Measurements from ENCODE around the gene COX10. TPM values are rescaled to one million over a fixed set of nuclear protein-coding genes. Genes with fewer than 3 reads are reported as not detected.
"Not testable (repeated sequence)": the region's sequence is repeated elsewhere in the genome, so short reads cannot be mapped to it uniquely, and the experiment has no call there.

The COX10 gene
- total RNA-seq, 2 experiments from 2014 or later, result 21.1 to 24.9 TPM

DNA sequence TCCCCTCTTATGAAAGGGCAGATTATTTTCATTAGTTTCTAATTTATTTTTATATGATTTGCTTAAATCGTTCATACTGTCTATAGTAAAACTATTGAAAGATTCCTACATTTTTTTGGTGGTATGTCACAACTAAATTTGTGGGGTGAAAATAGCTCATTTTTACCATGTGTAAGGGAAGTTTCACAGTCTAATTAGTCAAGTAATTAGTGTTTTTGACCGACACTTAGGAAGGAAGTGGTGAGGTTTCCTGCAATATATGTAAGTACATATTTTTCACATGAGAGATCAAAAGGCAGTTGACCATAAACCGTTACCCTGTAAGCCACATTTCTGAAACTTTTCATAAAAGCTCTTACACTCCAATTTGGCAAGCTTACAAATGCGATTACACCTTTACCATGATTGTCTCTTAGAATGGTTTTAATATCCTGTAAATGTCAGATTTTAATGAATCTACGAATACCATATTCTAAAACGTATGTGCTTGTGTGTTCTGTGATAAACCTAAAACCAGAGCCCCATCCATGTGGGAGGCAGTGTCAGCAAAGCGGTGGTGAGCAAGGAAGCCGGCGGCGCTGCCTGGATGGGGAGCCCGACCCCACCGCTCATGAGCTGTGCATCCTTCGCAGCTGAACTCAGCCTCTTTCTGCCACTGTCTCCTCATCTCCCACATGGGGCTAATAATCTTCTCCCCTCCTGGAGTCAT lies 123.5 kb downstream of the COX10 start:
- H2AFZ ChIP-seq (ENCODE audit: low read length); H3K79me2 ChIP-seq (ENCODE audit: insufficient read depth, low read depth, low read length); CTCF ChIA-PET (ENCODE audit: unreplicated experiment); POLR2A ChIA-PET; H3K9me2 ChIP-seq (ENCODE audit: insufficient read depth, low read length); DNase-seq (ENCODE audit: low spot score); H3K9me3 ChIP-seq (ENCODE audit: low read length); intact Hi-C loops (cut with micrococcal nuclease; ENCODE audit: unreplicated experiment): not testable (repeated sequence)
- peak overlapping the region; percentile 44 for H3K4me3 ChIP-seq (ENCODE audit: low read depth, low read length, poor library complexity, severe bottlenecking)
- peaks cover 21% of the 10 kb centered on the region for H4K20me1 ChIP-seq (ENCODE audit: insufficient read depth, low read length)
- BruUV-seq (replicated peaks), result TSS peak; percentile 9
- peaks cover 18% of the 10 kb centered on the region for H3K36me3 ChIP-seq (ENCODE audit: insufficient read depth, low read length)
- peak overlapping the region; percentile 75 for H3K4me2 ChIP-seq (ENCODE audit: low read length)
- peaks cover 56% of the 10 kb centered on the region for H3K4me1 ChIP-seq (ENCODE audit: insufficient read depth, low read length, poor library complexity, severe bottlenecking)
- H3K27ac ChIP-seq (ENCODE audit: low read depth, low read length, poor library complexity, severe bottlenecking), result peak overlapping the region; percentile 50

DNA sequence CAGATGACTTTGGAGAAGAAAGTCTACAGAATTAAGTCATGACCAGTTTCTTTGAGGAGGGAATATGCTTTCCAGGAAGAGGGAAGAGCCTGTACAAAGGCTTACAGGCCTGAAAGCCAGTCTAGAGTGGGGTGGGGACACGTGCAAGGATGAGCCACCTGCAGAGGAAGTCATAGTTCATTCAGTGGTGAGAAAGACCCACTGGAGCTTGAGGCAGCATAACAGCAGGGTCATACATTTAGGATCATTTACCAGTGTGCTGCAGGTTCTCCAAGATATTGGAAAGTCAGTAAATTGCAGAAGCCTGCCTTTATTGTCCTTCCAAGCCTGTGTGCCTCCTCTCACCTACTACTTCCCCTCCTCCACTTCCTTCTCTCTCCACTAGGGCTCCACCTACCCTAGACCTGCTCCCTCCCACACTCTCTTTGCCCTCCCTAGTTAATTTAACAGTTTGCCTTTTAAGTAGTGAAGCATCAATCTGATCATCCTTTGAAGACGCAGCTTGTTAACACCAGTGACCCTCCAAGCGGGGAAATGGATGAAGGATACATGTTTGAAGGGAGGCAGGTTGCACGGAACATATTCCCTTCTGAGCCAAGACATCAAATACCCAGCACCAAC lies 127.2 kb downstream of the COX10 start:
- H3K36me3 ChIP-seq (ENCODE audit: insufficient read depth, low read length), result peaks cover 32% of the 10 kb centered on the region
- no peak overlapping the region for H3K4me3 ChIP-seq (ENCODE audit: low read depth, low read length, poor library complexity, severe bottlenecking)
- peaks cover 29% of the 10 kb centered on the region for H4K20me1 ChIP-seq (ENCODE audit: insufficient read depth, low read length)
- no TSS peak for BruUV-seq (replicated peaks)
- POLR2A ChIA-PET, result no interaction called here
- peaks cover 43% of the 10 kb centered on the region for H3K4me1 ChIP-seq (ENCODE audit: insufficient read depth, low read length, poor library complexity, severe bottlenecking)
- H3K4me2 ChIP-seq (ENCODE audit: low read length), result peak overlapping the region; percentile 51
- H3K9me3 ChIP-seq (ENCODE audit: low read length), result no peaks in the 10 kb centered on the region
- intact Hi-C loops (cut with micrococcal nuclease; ENCODE audit: unreplicated experiment), result loop anchor here (5.0 kb wide), 1 partner anchor 124 kb away; no protein-coding TSS in a partner anchor
- peak; percentile 68 for DNase-seq (ENCODE audit: low spot score)
- no peaks in the 10 kb centered on the region for H3K79me2 ChIP-seq (ENCODE audit: insufficient read depth, low read depth, low read length)
- no peak overlapping the region for H3K27ac ChIP-seq (ENCODE audit: low read depth, low read length, poor library complexity, severe bottlenecking)
- H3K9me2 ChIP-seq (ENCODE audit: insufficient read depth, low read length), result no peaks in the 10 kb centered on the region
- no peak overlapping the region for H2AFZ ChIP-seq (ENCODE audit: low read length)
- CTCF ChIA-PET (ENCODE audit: unreplicated experiment), result no interaction called here
- TF ChIP-seq, protein P1, sequence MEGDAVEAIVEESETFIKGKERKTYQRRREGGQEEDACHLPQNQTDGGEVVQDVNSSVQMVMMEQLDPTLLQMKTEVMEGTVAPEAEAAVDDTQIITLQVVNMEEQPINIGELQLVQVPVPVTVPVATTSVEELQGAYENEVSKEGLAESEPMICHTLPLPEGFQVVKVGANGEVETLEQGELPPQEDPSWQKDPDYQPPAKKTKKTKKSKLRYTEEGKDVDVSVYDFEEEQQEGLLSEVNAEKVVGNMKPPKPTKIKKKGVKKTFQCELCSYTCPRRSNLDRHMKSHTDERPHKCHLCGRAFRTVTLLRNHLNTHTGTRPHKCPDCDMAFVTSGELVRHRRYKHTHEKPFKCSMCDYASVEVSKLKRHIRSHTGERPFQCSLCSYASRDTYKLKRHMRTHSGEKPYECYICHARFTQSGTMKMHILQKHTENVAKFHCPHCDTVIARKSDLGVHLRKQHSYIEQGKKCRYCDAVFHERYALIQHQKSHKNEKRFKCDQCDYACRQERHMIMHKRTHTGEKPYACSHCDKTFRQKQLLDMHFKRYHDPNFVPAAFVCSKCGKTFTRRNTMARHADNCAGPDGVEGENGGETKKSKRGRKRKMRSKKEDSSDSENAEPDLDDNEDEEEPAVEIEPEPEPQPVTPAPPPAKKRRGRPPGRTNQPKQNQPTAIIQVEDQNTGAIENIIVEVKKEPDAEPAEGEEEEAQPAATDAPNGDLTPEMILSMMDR (conservative IDR thresholded peaks at IDR 0.05; ENCODE audit: low read length), result peak; percentile 65
- TF ChIP-seq EZH2phosphoT487 (IDR thresholded peaks at IDR 0.05; ENCODE audit: borderline replicate concordance, low read depth, low read length), result no peak

DNA sequence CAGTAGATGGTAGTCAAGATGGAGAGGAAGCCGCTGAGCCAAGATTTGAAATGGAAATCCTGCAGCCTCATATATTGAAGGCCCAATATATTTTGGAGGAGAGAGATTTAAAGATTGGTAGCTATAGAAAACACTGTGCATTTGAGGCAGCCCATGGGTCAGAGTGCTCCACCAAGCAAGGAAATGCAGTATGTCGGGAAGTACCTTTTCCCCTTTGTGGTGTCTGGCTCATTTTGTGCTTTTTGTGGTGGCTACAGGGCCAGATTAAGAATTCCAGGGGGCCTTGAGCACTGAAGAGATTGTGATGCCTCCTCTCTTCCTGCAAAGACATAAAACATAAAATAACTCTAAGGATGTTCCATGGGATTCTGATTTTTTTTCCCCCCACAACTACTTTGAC lies 127.8 kb downstream of the COX10 start:
- Histone ChIP-seq H4K20me1 (ENCODE audit: insufficient read depth, low read length) (peaks cover 29% of the 10 kb centered on the region), H3K36me3 (ENCODE audit: insufficient read depth, low read length) (peaks cover 32% of the 10 kb centered on the region), H3K9me3 (ENCODE audit: low read length) (no peaks in the 10 kb centered on the region), H3K4me3 (ENCODE audit: low read depth, low read length, poor library complexity, severe bottlenecking) (no peak overlapping the region), H2AFZ (ENCODE audit: low read length) (no peak overlapping the region), H3K4me1 (ENCODE audit: insufficient read depth, low read length, poor library complexity, severe bottlenecking) (peaks cover 37% of the 10 kb centered on the region), H3K27ac (ENCODE audit: low read depth, low read length, poor library complexity, severe bottlenecking) (no peak overlapping the region), H3K4me2 (ENCODE audit: low read length) (no peak overlapping the region), H3K9me2 (ENCODE audit: insufficient read depth, low read length) (no peaks in the 10 kb centered on the region), H3K79me2 (ENCODE audit: insufficient read depth, low read depth, low read length) (no peaks in the 10 kb centered on the region)
- BruUV-seq (replicated peaks), result no TSS peak
- ChIA-PET CTCF (ENCODE audit: unreplicated experiment) (no interaction called here), POLR2A (no interaction called here)
- intact Hi-C loops (cut with micrococcal nuclease; ENCODE audit: unreplicated experiment), result loop anchor here (5.0 kb wide), 1 partner anchor 125 kb away; no protein-coding TSS in a partner anchor
- DNase-seq (ENCODE audit: low spot score), result no peak
- TF ChIP-seq EZH2phosphoT487 (IDR thresholded peaks at IDR 0.05; ENCODE audit: borderline replicate concordance, low read depth, low read length), result no peak
- TF ChIP-seq, protein P1 (conservative IDR thresholded peaks at IDR 0.05; ENCODE audit: low read length), result no peak

Measured in OCI-LY7 (cell line).